A673 (cell line): ENCODE measurements around the gene UCK1. TPM values are rescaled to one million over a fixed set of nuclear protein-coding genes. Genes with fewer than 3 reads are reported as not detected.

Experiments used
- BruUV-seq: library from RNA; stranded (reverse); fragments of 400-500 nt; replicated peaks from 2 replicates; lab custom pipeline; 2021; lab: Mats Ljungman, UMichigan
- CTCF ChIA-PET: fragments of 300-600 bp; sonication (Branson Sonifier 250); formaldehyde crosslinking; loops from one replicate; lab custom pipeline; 2022; ENCODE audit warnings: antibody characterized with exemption; lab: Charles Lee
- POLR2A ChIA-PET: fragments of 300-600 bp; sonication (Branson Sonifier 250); formaldehyde crosslinking; loops from one replicate; lab custom pipeline; 2022; ENCODE audit warnings: antibody characterized with exemption; ENCODE audit not compliant: low non-redundant PET; lab: Charles Lee
- DNase-seq: peaks from one replicate; pipeline ENCODE4 v3.0.0-alpha.2; 2015; ENCODE audit warnings: low spot score
- H3K27ac ChIP-seq: fragments of 200-600 bp; sonication (generic); 2 replicates; pipeline ENCODE4 v1.5.1; 2016; ENCODE audit warnings: mixed run types, low read depth, mild to moderate bottlenecking, mixed read lengths, antibody characterized with exemption, low read length; ENCODE audit not compliant: poor library complexity, severe bottlenecking
- H3K27me3 ChIP-seq: fragments of 200-600 bp; sonication (generic); replicated peaks from 2 replicates; pipeline ENCODE4 v1.6.1; 2017; ENCODE audit warnings: mixed run types, low read depth, mild to moderate bottlenecking, mixed read lengths, antibody characterized with exemption, low read length; ENCODE audit not compliant: insufficient read depth, poor library complexity
- H3K36me3 ChIP-seq: fragments of 200-600 bp; sonication (generic); 2 replicates; pipeline ENCODE4 v1.6.1; 2016; ENCODE audit warnings: mixed run types, mild to moderate bottlenecking, mixed read lengths, antibody characterized with exemption, low read length; ENCODE audit not compliant: insufficient read depth, poor library complexity, severe bottlenecking
- H3K4me1 ChIP-seq: fragments of 200-600 bp; sonication (generic); 2 replicates; pipeline ENCODE4 v1.6.1; 2017; ENCODE audit warnings: mixed run types, mild to moderate bottlenecking, mixed read lengths, antibody characterized with exemption, low read length; ENCODE audit not compliant: insufficient read depth, poor library complexity, severe bottlenecking
- H3K4me3 ChIP-seq: fragments of 200-600 bp; sonication (generic); 2 replicates; pipeline ENCODE4 v1.5.1; 2016; ENCODE audit warnings: low read depth, mixed run types, mild to moderate bottlenecking, mixed read lengths, low read length; ENCODE audit not compliant: poor library complexity, severe bottlenecking
- H3K9me3 ChIP-seq: fragments of 200-600 bp; sonication (generic); 2 replicates; pipeline ENCODE4 v1.6.1; 2016; ENCODE audit warnings: mixed run types, low read depth, mild to moderate bottlenecking, mixed read lengths, antibody characterized with exemption, low read length; ENCODE audit not compliant: poor library complexity, severe bottlenecking
- EZH2 ChIP-seq: fragments of 200-600 bp; sonication (generic); IDR thresholded peaks from 2 replicates; pipeline ENCODE4 v1.6.1; 2017; ENCODE audit warnings: borderline replicate concordance, low read depth, mild to moderate bottlenecking, mixed read lengths, antibody characterized with exemption, low read length; ENCODE audit not compliant: poor library complexity, severe bottlenecking
- intact Hi-C: fragments of 100-400 bp; cut with micrococcal nuclease; formaldehyde crosslinking; loops from one replicate; pipeline ENCODE4 v1.10.0; 2022; ENCODE audit not compliant: unreplicated experiment
- total RNA-seq: library from RNA; stranded (reverse); gene quantifications from 2 replicates; pipeline ENCODE4 v1.2.3, GENCODE V29; 2021
- TF ChIP-seq, protein P1 (sequence below): fragments of 300-800, 200-600 bp; sonication (generic); conservative IDR thresholded peaks from 2 replicates; pipeline ENCODE4 v1.5.1; 2017; ENCODE audit warnings: low read depth, mild to moderate bottlenecking, antibody characterized with exemption, low read length, moderate library complexity, mixed read lengths

The UCK1 gene
- total RNA-seq, 1 experiment from 2014 or later: 51.6 TPM

DNA sequence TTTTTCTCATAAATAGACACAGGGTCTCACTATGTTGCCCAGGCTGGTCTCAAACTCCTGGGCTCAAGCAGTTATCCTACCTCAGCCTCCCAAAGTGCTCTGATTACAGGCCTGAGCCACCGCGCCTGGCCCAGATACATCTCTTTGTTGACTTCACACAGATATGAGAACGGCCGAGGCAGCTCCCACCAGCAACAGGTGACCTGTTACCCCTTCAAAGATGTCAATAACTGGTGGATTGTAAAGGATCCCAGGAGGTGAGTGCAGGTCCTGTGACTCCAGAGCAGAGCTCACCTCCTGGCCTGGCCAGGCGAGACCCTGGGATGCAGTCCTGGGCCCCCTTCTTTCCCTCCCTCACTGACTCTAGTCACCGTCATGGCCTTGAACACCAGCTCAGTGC is 19.2 kb downstream of the UCK1 start:
- intact Hi-C loops: no loop called here
- Histone ChIP-seq H3K36me3 (peaks cover 39% of the 10 kb centered on the region), H3K27ac (no peak overlapping the region), H3K4me3 (no peak overlapping the region), H3K27me3 (no peaks in the 10 kb centered on the region), H3K4me1 (no peaks in the 10 kb centered on the region), H3K9me3 (no peaks in the 10 kb centered on the region)
- DNase-seq: no peak
- CTCF ChIA-PET: interaction anchor here (0.5 kb wide), 1 partner anchor 343 kb away, joined by 6 read pairs; no protein-coding TSS in a partner anchor
- TF ChIP-seq EZH2: no peak
- TF ChIP-seq, protein P1, sequence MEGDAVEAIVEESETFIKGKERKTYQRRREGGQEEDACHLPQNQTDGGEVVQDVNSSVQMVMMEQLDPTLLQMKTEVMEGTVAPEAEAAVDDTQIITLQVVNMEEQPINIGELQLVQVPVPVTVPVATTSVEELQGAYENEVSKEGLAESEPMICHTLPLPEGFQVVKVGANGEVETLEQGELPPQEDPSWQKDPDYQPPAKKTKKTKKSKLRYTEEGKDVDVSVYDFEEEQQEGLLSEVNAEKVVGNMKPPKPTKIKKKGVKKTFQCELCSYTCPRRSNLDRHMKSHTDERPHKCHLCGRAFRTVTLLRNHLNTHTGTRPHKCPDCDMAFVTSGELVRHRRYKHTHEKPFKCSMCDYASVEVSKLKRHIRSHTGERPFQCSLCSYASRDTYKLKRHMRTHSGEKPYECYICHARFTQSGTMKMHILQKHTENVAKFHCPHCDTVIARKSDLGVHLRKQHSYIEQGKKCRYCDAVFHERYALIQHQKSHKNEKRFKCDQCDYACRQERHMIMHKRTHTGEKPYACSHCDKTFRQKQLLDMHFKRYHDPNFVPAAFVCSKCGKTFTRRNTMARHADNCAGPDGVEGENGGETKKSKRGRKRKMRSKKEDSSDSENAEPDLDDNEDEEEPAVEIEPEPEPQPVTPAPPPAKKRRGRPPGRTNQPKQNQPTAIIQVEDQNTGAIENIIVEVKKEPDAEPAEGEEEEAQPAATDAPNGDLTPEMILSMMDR: no peak
- POLR2A ChIA-PET: no interaction called here
- no TSS peak for BruUV-seq

DNA sequence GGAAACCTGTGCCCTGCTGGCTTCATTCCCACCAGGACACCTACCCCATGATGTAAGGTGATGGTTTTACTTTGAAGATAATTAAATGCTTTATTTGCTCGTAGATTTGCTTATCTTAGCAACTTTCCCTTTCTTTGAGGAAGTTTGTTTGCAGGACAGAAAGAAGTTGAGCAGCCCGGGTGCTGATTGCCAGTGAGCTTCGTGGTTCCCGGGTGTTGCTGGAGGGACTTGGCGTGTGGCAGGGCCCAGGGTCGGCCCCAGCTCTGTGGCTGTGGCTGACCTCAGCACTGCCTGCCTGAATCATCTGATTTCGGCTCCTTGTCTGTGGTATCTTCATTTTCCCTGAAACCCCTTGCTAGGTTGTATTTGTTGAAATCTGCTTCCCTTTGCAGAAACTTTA is 19.6 kb downstream of the UCK1 start:
- intact Hi-C loops: no loop called here
- no TSS peak for BruUV-seq
- no peak overlapping the region for H3K4me3 ChIP-seq
- H3K36me3 ChIP-seq: peaks cover 35% of the 10 kb centered on the region
- H3K27ac ChIP-seq: no peak overlapping the region
- no peak for DNase-seq
- no peaks in the 10 kb centered on the region for H3K4me1 ChIP-seq
- TF ChIP-seq, protein P1: no peak
- TF ChIP-seq EZH2: no peak
- H3K27me3 ChIP-seq: no peaks in the 10 kb centered on the region
- POLR2A ChIA-PET: no interaction called here
- H3K9me3 ChIP-seq: no peaks in the 10 kb centered on the region
- CTCF ChIA-PET: interaction anchor here (0.5 kb wide), 1 partner anchor 342 kb away, joined by 6 read pairs; no protein-coding TSS in a partner anchor

DNA sequence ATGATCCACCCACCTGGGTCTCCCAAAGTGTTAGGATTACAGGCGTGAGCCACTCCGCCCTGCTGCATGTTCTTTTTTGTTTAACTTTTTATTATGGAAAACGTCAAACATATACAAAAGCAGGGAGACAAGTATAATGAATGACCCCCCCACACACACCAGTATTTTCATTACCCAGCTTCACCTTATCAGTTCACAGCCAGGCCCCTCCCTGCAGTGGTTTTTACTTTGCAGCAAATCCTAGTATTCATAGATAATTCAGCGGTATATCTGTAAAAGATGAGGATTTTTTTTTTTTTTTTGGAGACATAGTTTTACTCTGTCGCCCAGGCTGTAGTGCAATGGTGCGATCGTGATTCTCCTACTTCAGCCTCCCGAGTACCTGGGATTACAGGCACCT is 26.1 kb downstream of the UCK1 start:
- BruUV-seq: no TSS peak
- intact Hi-C loops: loop anchor here (10.0 kb wide), 1 partner anchor 240 kb away; the partner anchor contains the start of gene RAPGEF1
- peaks cover 9% of the 10 kb centered on the region for H3K36me3 ChIP-seq
- H3K4me1 ChIP-seq: peaks cover 5% of the 10 kb centered on the region
- no peak for TF ChIP-seq EZH2
- TF ChIP-seq, protein P1: no peak
- H3K27ac ChIP-seq: no peak overlapping the region
- CTCF ChIA-PET: interaction anchor here (0.6 kb wide), 1 partner anchor 168 kb away, joined by 3 read pairs; no protein-coding TSS in a partner anchor
- no peaks in the 10 kb centered on the region for H3K9me3 ChIP-seq
- H3K27me3 ChIP-seq: no peaks in the 10 kb centered on the region
- DNase-seq: no peak
- POLR2A ChIA-PET: no interaction called here
- no peak overlapping the region for H3K4me3 ChIP-seq
